GM12891 (cell line): Measurements from ENCODE around the gene PCNX2.

Experiments
- POLR2A ChIP-seq: IDR thresholded peaks from 2 replicates; pipeline ENCODE4 v1.6.1; 2011; ENCODE audit warnings: low read depth, low read length, control low read depth
- POLR2AphosphoS5 ChIP-seq: IDR thresholded peaks from 2 replicates; pipeline ENCODE4 v1.6.1; 2011; ENCODE audit warnings: low read depth, low read length, control low read depth

GRCh38 chr1:232969799-232970198, 325.7 kb downstream of the PCNX2 start:
- TF ChIP-seq POLR2AphosphoS5 = no peak
- no peak for TF ChIP-seq POLR2A
